Raji (cell line): Measurements from ENCODE around the gene ZNF507.

Source experiments
- POLR2A ChIP-seq: IDR thresholded peaks from 2 replicates; pipeline ENCODE4 v1.6.1; 2011; ENCODE audit warnings: low read depth, low read length, control low read depth; ENCODE audit not compliant: insufficient read depth

ZNF507 gene

GRCh38 chr19:32388393-32388855 lies 43.0 kb downstream of the ZNF507 start:
- TF ChIP-seq POLR2A = no peak

GRCh38 chr19:32392901-32393300 lies 47.5 kb downstream of the ZNF507 start:
- no peak for TF ChIP-seq POLR2A

GRCh38 chr19:32396046-32396652 lies 50.7 kb downstream of the ZNF507 start:
- no peak for TF ChIP-seq POLR2A

GRCh38 chr19:32397671-32398101 lies 52.3 kb downstream of the ZNF507 start:
- TF ChIP-seq POLR2A = no peak

- no peak for TF ChIP-seq POLR2A
These were observed 56.6 kb downstream of the ZNF507 start for GRCh38 chr19:32401992-32402391.

GRCh38 chr19:32403291-32403995 lies 58.0 kb downstream of the ZNF507 start:
- TF ChIP-seq POLR2A = no peak; the same call in 1 of the 2 replicates

GRCh38 chr19:32404213-32404932 lies 59.0 kb downstream of the ZNF507 start:
- TF ChIP-seq POLR2A = no peak

- no peak for TF ChIP-seq POLR2A
These were observed 59.6 kb downstream of the ZNF507 start for GRCh38 chr19:32404933-32405430.

GRCh38 chr19:32405431-32406160 lies 60.2 kb downstream of the ZNF507 start, which contains the start of gene DPY19L3:
Gene DPY19L3 (plus strand): TSS chr19:32405770. CDS start chr19:32408254, 2,484 bp downstream.
- peak; percentile 96 for TF ChIP-seq POLR2A

- no peak for TF ChIP-seq POLR2A
These were observed 61.0 kb downstream of the ZNF507 start for GRCh38 chr19:32406161-32407003.

GRCh38 chr19:32407004-32407992 lies 61.9 kb downstream of the ZNF507 start:
- TF ChIP-seq POLR2A = no peak

- TF ChIP-seq POLR2A = no peak
These were observed 69.8 kb downstream of the ZNF507 start for GRCh38 chr19:32415246-32415645.

GRCh38 chr19:32415669-32416068 lies 70.3 kb downstream of the ZNF507 start:
- no peak for TF ChIP-seq POLR2A
